Breast epithelium (tissue), 4 donors: ENCODE measurements around the gene BSND. TPM values are rescaled to one million over a fixed set of nuclear protein-coding genes. Genes with fewer than 3 reads are reported as not detected.

Experiments used
- DNase-seq, 2 donors: peaks; one replicate each; pipeline ENCODE4 v3.0.0-alpha.2; 2019; ENCODE audit warnings: low spot score in 2 of 2
- H3K27ac ChIP-seq, 2 donors: fragments of 200-600 bp; sonication (generic) in 1 of 2; one replicate each; pipeline ENCODE4 v1.5.1; 2016 to 2019; ENCODE audit warnings: mild to moderate bottlenecking in 1 of 2
- H3K27me3 ChIP-seq, 2 donors: fragments of 200-600 bp; sonication (generic) in 1 of 2; one replicate each; pipeline versions ENCODE4 v1.5.1 to v1.6.0; 2017 to 2019; ENCODE audit warnings: control low read depth in 1 of 2, mild to moderate bottlenecking in 1 of 2
- H3K36me3 ChIP-seq: fragments of 200-600 bp; one replicate; pipeline ENCODE4 v1.5.1; 2019
- H3K4me1 ChIP-seq, 2 donors: fragments of 200-600 bp; sonication (generic); one replicate each; pipeline ENCODE4 v1.5.1; 2016 to 2019; ENCODE audit warnings: control low read depth in 1 of 2
- H3K4me3 ChIP-seq, 3 donors: fragments of 200-600 bp; sonication (generic); 1 replicate in 2 of 3; 2 replicates in 1 of 3; pipeline ENCODE4 v1.5.1; 2016 to 2019; ENCODE audit warnings: mild to moderate bottlenecking in 3 of 3, moderate library complexity in 2 of 3
- H3K9me3 ChIP-seq, 2 donors: fragments of 200-600 bp; sonication (generic) in 1 of 2; one replicate each; pipeline ENCODE4 v1.5.1; 2016 to 2019; ENCODE audit warnings: control low read depth in 1 of 2
- POLR2A ChIP-seq: fragments of 450-650 bp; IDR thresholded peaks from one replicate; pipeline ENCODE4 v1.6.1; 2016; ENCODE audit warnings: antibody characterized with exemption, mild to moderate bottlenecking, moderate library complexity
- POLR2AphosphoS5 ChIP-seq, 3 donors: sonication (generic); formaldehyde crosslinking; IDR thresholded peaks; one replicate each; pipeline ENCODE4 v1.6.1; 2017; ENCODE audit warnings: antibody characterized with exemption in 3 of 3
- intact Hi-C: fragments of 100-400 bp; cut with DNase I; formaldehyde crosslinking; loops from one replicate; pipeline ENCODE4 v1.15.1; 2023; ENCODE audit warnings: low total_unique reads
- total RNA-seq, 3 donors: library from RNA; depleted of rRNA; stranded (reverse); fragments of >200 nt; gene quantifications; one replicate each; pipeline ENCODE4 v1.1.0, GENCODE V29; 2016
- TF ChIP-seq, protein P1 (sequence below), 3 donors: fragments of 450-650 bp; IDR thresholded peaks; one replicate each; pipeline ENCODE4 v1.5.1; 2016 to 2017; ENCODE audit warnings: antibody characterized with exemption in 3 of 3, mild to moderate bottlenecking in 3 of 3, moderate library complexity in 3 of 3

BSND gene
- total RNA-seq, 3 donors from 2014 or later = under 0.01 to 0.15 TPM; not detected in 1

DNA sequence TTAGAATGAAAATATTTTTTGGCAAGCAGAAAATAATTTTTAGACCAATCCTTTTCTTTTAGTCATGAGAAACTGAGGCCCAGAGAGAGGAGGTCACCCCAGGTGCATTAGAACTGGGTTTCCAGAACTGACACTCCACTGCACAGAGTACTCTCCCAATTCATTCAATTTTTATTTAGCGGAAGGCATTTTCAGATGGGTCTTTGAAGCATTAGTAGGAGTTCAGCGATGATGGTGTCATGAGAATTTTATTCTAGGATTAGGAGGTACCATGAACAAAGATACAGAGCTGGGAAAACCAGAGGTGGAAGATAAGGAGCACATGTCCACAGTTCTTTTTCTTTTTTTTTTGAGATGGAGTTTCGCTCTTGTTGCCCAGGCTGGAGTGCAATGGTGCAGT is 42.9 kb downstream of the BSND start:
- no peak for DNase-seq
- TF ChIP-seq, protein P1, sequence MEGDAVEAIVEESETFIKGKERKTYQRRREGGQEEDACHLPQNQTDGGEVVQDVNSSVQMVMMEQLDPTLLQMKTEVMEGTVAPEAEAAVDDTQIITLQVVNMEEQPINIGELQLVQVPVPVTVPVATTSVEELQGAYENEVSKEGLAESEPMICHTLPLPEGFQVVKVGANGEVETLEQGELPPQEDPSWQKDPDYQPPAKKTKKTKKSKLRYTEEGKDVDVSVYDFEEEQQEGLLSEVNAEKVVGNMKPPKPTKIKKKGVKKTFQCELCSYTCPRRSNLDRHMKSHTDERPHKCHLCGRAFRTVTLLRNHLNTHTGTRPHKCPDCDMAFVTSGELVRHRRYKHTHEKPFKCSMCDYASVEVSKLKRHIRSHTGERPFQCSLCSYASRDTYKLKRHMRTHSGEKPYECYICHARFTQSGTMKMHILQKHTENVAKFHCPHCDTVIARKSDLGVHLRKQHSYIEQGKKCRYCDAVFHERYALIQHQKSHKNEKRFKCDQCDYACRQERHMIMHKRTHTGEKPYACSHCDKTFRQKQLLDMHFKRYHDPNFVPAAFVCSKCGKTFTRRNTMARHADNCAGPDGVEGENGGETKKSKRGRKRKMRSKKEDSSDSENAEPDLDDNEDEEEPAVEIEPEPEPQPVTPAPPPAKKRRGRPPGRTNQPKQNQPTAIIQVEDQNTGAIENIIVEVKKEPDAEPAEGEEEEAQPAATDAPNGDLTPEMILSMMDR (IDR thresholded peaks at IDR 0.05) = no peak
- no peak for TF ChIP-seq POLR2AphosphoS5 (IDR thresholded peaks at IDR 0.05)
- TF ChIP-seq POLR2A = no peak
- Histone ChIP-seq H3K27ac (no peak overlapping the region), H3K9me3 (no peaks in the 10 kb centered on the region), H3K4me1 (no peaks in the 10 kb centered on the region), H3K4me3 (no peak overlapping the region), H3K27me3 (peaks cover 0 to 31% of the 10 kb centered on the region in 2 donors), H3K36me3 (no peaks in the 10 kb centered on the region)
- intact Hi-C loops = loop anchor here (2.0 kb wide), 1 partner anchor 53 kb away; no protein-coding TSS in a partner anchor

DNA sequence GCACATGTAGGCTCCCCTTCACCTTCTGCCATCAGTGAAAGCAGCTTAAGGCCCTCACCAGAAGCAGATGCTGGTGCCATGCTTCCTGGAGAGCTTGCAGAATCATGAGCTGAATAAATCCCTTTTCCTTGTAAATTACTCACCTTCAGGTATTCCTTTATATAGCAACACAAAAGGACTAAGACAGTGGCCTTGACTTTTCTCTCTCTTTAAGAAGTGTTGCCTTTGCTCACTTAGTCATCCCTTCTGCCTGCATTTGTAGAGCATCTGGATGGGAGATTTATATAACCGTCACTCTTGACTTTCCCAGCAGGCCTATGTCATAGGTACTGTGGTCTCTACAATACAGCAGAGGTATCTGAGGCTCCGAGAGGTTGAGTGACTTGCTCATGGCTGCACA is 44.3 kb downstream of the BSND start:
- Histone ChIP-seq H3K36me3 (no peaks in the 10 kb centered on the region), H3K4me3 (no peak overlapping the region), H3K27ac (no peak overlapping the region), H3K27me3 (peaks cover 0 to 26% of the 10 kb centered on the region in 2 donors), H3K9me3 (no peaks in the 10 kb centered on the region), H3K4me1 (no peaks in the 10 kb centered on the region)
- TF ChIP-seq, protein P1 (IDR thresholded peaks at IDR 0.05) = no peak
- TF ChIP-seq POLR2A (no peak), POLR2AphosphoS5 (IDR thresholded peaks at IDR 0.05) (no peak)
- intact Hi-C loops = no loop called here
- DNase-seq = no peak

DNA sequence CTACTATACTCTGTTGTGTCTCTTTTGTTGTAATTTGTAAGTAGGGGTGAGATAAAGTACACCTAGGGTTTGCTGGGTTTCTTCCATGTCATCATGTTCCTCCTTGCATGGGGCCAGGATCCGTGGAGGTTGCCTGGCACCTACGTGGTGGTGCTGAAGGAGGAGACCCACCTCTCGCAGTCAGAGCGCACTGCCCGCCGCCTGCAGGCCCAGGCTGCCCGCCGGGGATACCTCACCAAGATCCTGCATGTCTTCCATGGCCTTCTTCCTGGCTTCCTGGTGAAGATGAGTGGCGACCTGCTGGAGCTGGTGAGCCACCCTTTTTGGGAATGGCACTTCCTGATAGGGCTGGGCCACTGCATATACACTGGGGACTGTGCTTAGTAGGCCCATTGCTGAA is 45.0 kb downstream of the BSND start:
- H3K4me1 ChIP-seq = no peaks in the 10 kb centered on the region
- peaks cover 0 to 24% of the 10 kb centered on the region in 2 donors for H3K27me3 ChIP-seq
- H3K4me3 ChIP-seq = no peak overlapping the region
- H3K27ac ChIP-seq = no peak overlapping the region
- no peak for DNase-seq
- TF ChIP-seq, protein P1 (IDR thresholded peaks at IDR 0.05) = no peak
- TF ChIP-seq POLR2A = no peak
- no peak for TF ChIP-seq POLR2AphosphoS5 (IDR thresholded peaks at IDR 0.05)
- H3K36me3 ChIP-seq = no peaks in the 10 kb centered on the region
- no peaks in the 10 kb centered on the region for H3K9me3 ChIP-seq
- intact Hi-C loops = no loop called here

DNA sequence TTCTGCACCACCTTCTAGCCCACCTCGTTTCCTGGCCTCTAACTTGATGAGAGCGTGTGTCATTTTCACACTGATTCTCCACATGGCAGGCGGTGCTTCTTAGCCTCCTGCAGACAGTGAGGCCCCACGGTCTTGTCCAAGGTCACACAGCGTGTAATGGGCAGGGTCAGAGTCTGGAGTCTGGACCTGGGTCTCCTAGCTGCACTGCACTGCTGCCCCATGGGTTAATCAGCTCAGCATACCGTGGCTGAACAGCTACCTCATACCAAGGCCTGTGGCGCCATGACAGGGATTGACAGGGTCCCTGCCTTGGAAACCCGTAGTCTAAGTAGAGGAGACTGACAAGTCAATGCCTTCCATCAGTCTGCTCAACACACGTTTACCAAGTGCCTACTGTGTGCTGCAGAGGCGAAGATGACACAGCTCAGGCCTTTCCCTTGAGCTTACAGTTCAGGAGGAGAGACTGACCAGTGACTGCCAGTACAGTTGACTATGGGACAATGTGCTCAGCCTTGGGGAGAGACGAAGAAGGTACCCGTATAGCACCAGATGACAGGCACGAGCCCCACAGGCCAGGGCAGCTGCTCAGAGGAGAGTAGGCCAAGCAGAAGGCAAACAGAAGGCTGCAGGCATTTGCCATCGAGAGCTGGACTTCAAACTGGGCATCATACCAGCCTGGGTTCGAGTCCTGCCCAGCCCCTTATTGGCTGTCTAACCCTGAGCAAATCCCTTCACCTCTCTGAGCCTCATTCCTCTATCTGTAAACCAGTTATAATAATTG is 46.1 kb downstream of the BSND start:
- DNase-seq = no peak
- Histone ChIP-seq H3K4me1 (no peaks in the 10 kb centered on the region), H3K4me3 (no peak overlapping the region), H3K27ac (no peak overlapping the region), H3K27me3 (peaks cover 0 to 15% of the 10 kb centered on the region in 2 donors), H3K9me3 (no peaks in the 10 kb centered on the region), H3K36me3 (no peaks in the 10 kb centered on the region)
- TF ChIP-seq POLR2AphosphoS5 (IDR thresholded peaks at IDR 0.05) = no peak
- intact Hi-C loops = loop anchor here (5.0 kb wide), 2 partner anchors 982 to 1433 kb away; no protein-coding TSS in a partner anchor

DNA sequence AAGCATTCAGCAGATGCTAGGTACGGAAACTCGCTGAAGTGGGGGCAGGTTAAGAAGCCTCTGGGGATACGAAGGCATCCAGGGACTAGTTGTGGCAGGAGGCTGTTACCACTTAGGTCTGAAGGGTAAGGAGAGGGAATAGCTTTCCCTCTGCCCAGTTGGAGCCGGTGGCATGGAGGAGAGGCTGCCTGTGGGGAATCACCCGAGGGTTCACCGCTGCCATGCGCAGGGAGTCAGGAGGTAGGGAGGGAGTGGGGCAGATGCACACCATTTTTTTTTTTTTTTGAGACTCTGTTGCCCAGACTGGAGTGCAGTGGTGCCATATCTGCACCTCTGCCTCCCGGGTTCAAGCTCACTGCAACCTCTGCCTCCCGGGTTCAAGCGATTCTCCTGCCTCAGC is 46.7 kb downstream of the BSND start:
- H3K27me3 ChIP-seq = peaks cover 0 to 8% of the 10 kb centered on the region in 2 donors
- no peak for DNase-seq
- no peak overlapping the region for H3K4me3 ChIP-seq
- intact Hi-C loops = loop anchor here (5.0 kb wide), 2 partner anchors 982 to 1433 kb away; no protein-coding TSS in a partner anchor
- no peaks in the 10 kb centered on the region for H3K9me3 ChIP-seq
- TF ChIP-seq, protein P1 (IDR thresholded peaks at IDR 0.05) = no peak
- no peak for TF ChIP-seq POLR2A
- H3K4me1 ChIP-seq = no peaks in the 10 kb centered on the region
- H3K36me3 ChIP-seq = no peaks in the 10 kb centered on the region
- H3K27ac ChIP-seq = no peak overlapping the region
